Kidney (tissue), 14 donors: ENCODE measurements around the gene TRIM7. TPM values are rescaled to one million over a fixed set of nuclear protein-coding genes. Genes with fewer than 3 reads are reported as not detected.

Source experiments
- DNase-seq, 5 donors: peaks; one replicate each; pipeline ENCODE4 v3.0.0-alpha.2; 2013 to 2020
- FAIRE-seq: peaks from 2 replicates; lab custom pipeline; 2012; peaks lifted over from hg19 to GRCh38; lab: Jason Lieb, UNC
- H3K27ac ChIP-seq, 2 donors: one replicate each; pipeline ENCODE4 v1.7.0; 2013; ENCODE audit warnings: low read depth in 2 of 2, low read length in 2 of 2, inconsistent platforms in 1 of 2
- H3K27me3 ChIP-seq: one replicate; pipeline ENCODE4 v1.7.1; 2013; ENCODE audit warnings: low read length, inconsistent platforms; ENCODE audit not compliant: control insufficient read depth, insufficient read depth
- H3K36me3 ChIP-seq, 3 donors: one replicate each; pipeline versions ENCODE4 v1.7.0 to v1.7.1; 2013; ENCODE audit warnings: low read length in 3 of 3, control low read depth in 1 of 3, inconsistent platforms in 1 of 3; ENCODE audit not compliant: insufficient read depth in 3 of 3, control insufficient read depth in 2 of 3
- H3K4me1 ChIP-seq, 3 donors: one replicate each; pipeline versions ENCODE4 v1.7.0 to v1.7.1; 2013; ENCODE audit warnings: low read length in 3 of 3, inconsistent platforms in 1 of 3, low read depth in 1 of 3; ENCODE audit not compliant: control insufficient read depth in 2 of 3, insufficient read depth in 2 of 3
- H3K4me3 ChIP-seq, 3 donors: one replicate each; pipeline versions ENCODE4 v1.7.0 to v1.8.1; 2013; ENCODE audit warnings: low read length in 3 of 3, control low read depth in 1 of 3, inconsistent platforms in 1 of 3
- H3K9ac ChIP-seq, 3 donors: one replicate each; pipeline versions ENCODE4 v1.7.0 to v1.7.1; 2013; ENCODE audit warnings: low read length in 3 of 3, control low read depth in 1 of 3, inconsistent platforms in 1 of 3
- H3K9me3 ChIP-seq, 3 donors: one replicate each; pipeline versions ENCODE4 v1.7.0 to v1.7.1; 2013; ENCODE audit warnings: low read length in 3 of 3, control low read depth in 1 of 3, inconsistent platforms in 1 of 3; ENCODE audit not compliant: control insufficient read depth in 2 of 3, insufficient read depth in 1 of 3
- CTCF ChIP-seq: IDR thresholded peaks from 3 replicates; pipeline ENCODE4 v1.5.1; 2012; ENCODE audit warnings: mild to moderate bottlenecking, moderate library complexity, borderline replicate concordance; ENCODE audit not compliant: insufficient read depth; ENCODE audit errors: extremely low read depth
- intact Hi-C: fragments of 100-400 bp; cut with DNase I; formaldehyde crosslinking; loops from one replicate; pipeline ENCODE4 v1.11.1; 2022
- polyA plus RNA-seq: library from polyadenylated mRNA; stranded (reverse); fragments of 350-450 nt; fragmentation: Illumina TruSeq; extraction: RNeasy Lipid Tissue Mini Kit (QIAGEN cat#74804); gene quantifications from one replicate; pipeline ENCODE4 v1.2.3, GENCODE V29; 2014; ENCODE audit warnings: low read depth, low replicate concordance; ENCODE audit not compliant: insufficient read depth
- total RNA-seq: library from RNA; stranded (reverse); fragmentation: NEBNext Ultra II Directional; extraction: Animal tissue kit (Norgen Biotek cat#: 25700); gene quantifications from one replicate; pipeline ENCODE4 v1.2.1, GENCODE V29; 2021
- donor health status: control.
- donor health status: control.
- donor health status: control.
- donor health status: control.
- donor health status: control.
- donor health status: DM: yes; HTN: yes; CAD: no.
- donor health status: Normal renal cell carcinoma (clear cell type).

The TRIM7 gene
- total and polyA plus RNA-seq, 2 donors from 2014 or later = 5.7 to 6.3 TPM

- no peak for TF ChIP-seq CTCF
Observed at GRCh38 chr5:181186986-181187499, 18.0 kb downstream of the TRIM7 start.

GRCh38 chr5:181186022-181186421, 19.0 kb downstream of the TRIM7 start:
- TF ChIP-seq CTCF = no peak
- FAIRE-seq = no peak
- peaks cover 0 to 4% (median 0%) of the 10 kb centered on the region in 3 donors for H3K4me1 ChIP-seq

More at GRCh38 chr5:181186986-181187499, 18.0 kb downstream of the TRIM7 start:
- H3K9me3 ChIP-seq = no peaks in the 10 kb centered on the region
- no peak overlapping the region for H3K9ac ChIP-seq
- peak in 2 of 5 donors; percentile 38 to 41 for DNase-seq
- H3K4me1 ChIP-seq = peaks cover 0 to 4% (median 0%) of the 10 kb centered on the region in 3 donors
- no peaks in the 10 kb centered on the region for H3K27me3 ChIP-seq
- no peak overlapping the region for H3K27ac ChIP-seq
- H3K36me3 ChIP-seq = no peaks in the 10 kb centered on the region
- FAIRE-seq = no peak
- peak overlapping the region in 1 of 3 donors; percentile 30 for H3K4me3 ChIP-seq
- intact Hi-C loops = no loop called here

GRCh38 chr5:181185560-181185959, 19.4 kb downstream of the TRIM7 start:
- no peak for TF ChIP-seq CTCF
- Histone ChIP-seq H3K36me3 (no peaks in the 10 kb centered on the region), H3K27me3 (no peaks in the 10 kb centered on the region), H3K9ac (no peak overlapping the region), H3K4me3 (no peak overlapping the region), H3K27ac (no peak overlapping the region), H3K4me1 (peaks cover 0 to 4% (median 0%) of the 10 kb centered on the region in 3 donors), H3K9me3 (no peaks in the 10 kb centered on the region)
- intact Hi-C loops = no loop called here
- DNase-seq (no peak), FAIRE-seq (no peak)

More at GRCh38 chr5:181186022-181186421, 19.0 kb downstream of the TRIM7 start:
- Histone ChIP-seq H3K27ac (no peak overlapping the region), H3K9me3 (no peaks in the 10 kb centered on the region), H3K4me3 (no peak overlapping the region), H3K27me3 (no peaks in the 10 kb centered on the region), H3K36me3 (no peaks in the 10 kb centered on the region), H3K9ac (no peak overlapping the region)
- intact Hi-C loops = no loop called here
- DNase-seq = no peak
